Sigmoid colon (tissue), 7 donors: ENCODE data around the gene TRPV4. TPM values are rescaled to one million over a fixed set of nuclear protein-coding genes. Genes with fewer than 3 reads are reported as not detected.

Source experiments
- DNase-seq: peaks from one replicate; pipeline ENCODE4 v3.0.0-alpha.2; 2019
- H3K27ac ChIP-seq, 4 donors: fragments of 200-600 bp; sonication (generic); one replicate each; pipeline ENCODE4 v1.5.1; 2016 to 2019; ENCODE audit warnings: mild to moderate bottlenecking in 1 of 4
- H3K27me3 ChIP-seq, 3 donors: fragments of 200-600 bp; sonication (generic); one replicate each; pipeline ENCODE4 v1.5.1; 2019; ENCODE audit warnings: mild to moderate bottlenecking in 1 of 3
- H3K36me3 ChIP-seq, 4 donors: fragments of 200-600 bp; sonication (generic); one replicate each; pipeline ENCODE4 v1.5.1; 2016 to 2019
- H3K4me1 ChIP-seq, 4 donors: fragments of 200-600 bp; sonication (generic); one replicate each; pipeline ENCODE4 v1.5.1; 2017 to 2019
- H3K4me3 ChIP-seq, 4 donors: fragments of 200-600 bp; sonication (generic); one replicate each; pipeline ENCODE4 v1.5.1; 2017 to 2019; ENCODE audit warnings: mild to moderate bottlenecking in 2 of 4, moderate library complexity in 1 of 4
- H3K9me3 ChIP-seq, 4 donors: fragments of 200-600 bp in 3 of 4; sonication (generic) in 3 of 4; one replicate each; pipeline versions ENCODE4 v1.5.1 to v1.6.1; 2013 to 2019
- CTCF ChIP-seq, 4 experiments: fragments of 450-650 bp in 3 of 4; fragments of 200-600 bp in 1 of 4; IDR thresholded peaks; one replicate each; pipeline ENCODE4 v1.5.1; 2016 to 2019; ENCODE audit warnings: antibody characterized with exemption in 4 of 4, mild to moderate bottlenecking in 3 of 4, moderate library complexity in 2 of 4
- EP300 ChIP-seq, 4 donors: sonication (generic); formaldehyde crosslinking; IDR thresholded peaks; one replicate each; pipeline ENCODE4 v1.6.1; 2017; ENCODE audit warnings: antibody characterized with exemption in 4 of 4
- POLR2A ChIP-seq, 2 donors: fragments of 450-650 bp; IDR thresholded peaks; one replicate each; pipeline ENCODE4 v1.6.1; 2016; ENCODE audit warnings: antibody characterized with exemption in 2 of 2, mild to moderate bottlenecking in 2 of 2, moderate library complexity in 2 of 2
- POLR2AphosphoS5 ChIP-seq, 4 donors: sonication (generic); formaldehyde crosslinking; IDR thresholded peaks; one replicate each; pipeline ENCODE4 v1.6.1; 2017; ENCODE audit warnings: antibody characterized with exemption in 4 of 4
- WGBS, 2 donors: extraction: QIAGEN DNeasy Blood & Tissue Kit; methylation state at CpG; one replicate each; pipeline ENCODE4 v1.1.7; 2013; 5-methylcytosine and 5-hydroxymethylcytosine counted together
- intact Hi-C: fragments of 100-400 bp; cut with DNase I; formaldehyde crosslinking; loops from one replicate; pipeline ENCODE4 v1.15.1; 2023
- polyA plus RNA-seq, 3 donors: library from polyadenylated mRNA; stranded (reverse); fragments of 200-250 nt; gene quantifications; one replicate each; pipeline ENCODE4 v1.2.3, GENCODE V29; 2013
- total RNA-seq, 4 donors: library from RNA; depleted of rRNA; stranded (reverse); fragments of >200 nt; gene quantifications; one replicate each; pipeline ENCODE4 v1.1.0, GENCODE V29; 2016
- donor health status: healthy with polysubstance abuse.
- donor health status: Bipolar disorder and iron deficiency.
- donor health status: healthy.

Gene TRPV4
- total and polyA plus RNA-seq, 7 donors = 0.14 to 0.60 (median 0.39) TPM; not detected in 1

- H3K9me3 ChIP-seq = no peaks in the 10 kb centered on the region
- TF ChIP-seq POLR2AphosphoS5 (IDR thresholded peaks at IDR 0.05) (no peak), EP300 (IDR thresholded peaks at IDR 0.05) (no peak), CTCF (IDR thresholded peaks at IDR 0.05) (no peak), POLR2A (IDR thresholded peaks at IDR 0.05) (no peak)
- no peaks in the 10 kb centered on the region for H3K4me1 ChIP-seq
- peaks cover 0 to 5% (median 0%) of the 10 kb centered on the region in 3 donors for H3K27me3 ChIP-seq
- no peak overlapping the region for H3K27ac ChIP-seq
- intact Hi-C loops = no loop called here
- H3K36me3 ChIP-seq = no peaks in the 10 kb centered on the region
- H3K4me3 ChIP-seq = no peak overlapping the region
- DNase-seq = no peak
- 57 to 68% methylated on average over 6 of the region's 6 CpGs for WGBS, 2 donors
Measured at GRCh38 chr12:109839444-109839843, 6.2 kb upstream of the TRPV4 start.

- H3K4me3 ChIP-seq = no peak overlapping the region
- no peak for DNase-seq
- peaks cover 11 to 24% (median 12%) of the 10 kb centered on the region in 3 donors for H3K27me3 ChIP-seq
- H3K9me3 ChIP-seq = no peaks in the 10 kb centered on the region
- WGBS, 2 donors = 34 to 58% methylated on average over 3 of the region's 3 CpGs
- no peak overlapping the region for H3K27ac ChIP-seq
- H3K36me3 ChIP-seq = no peaks in the 10 kb centered on the region
- TF ChIP-seq POLR2AphosphoS5 (IDR thresholded peaks at IDR 0.05) (no peak), CTCF (IDR thresholded peaks at IDR 0.05) (no peak), EP300 (IDR thresholded peaks at IDR 0.05) (no peak), POLR2A (IDR thresholded peaks at IDR 0.05) (no peak)
- H3K4me1 ChIP-seq = peaks cover 0 to 8% (median 6%) of the 10 kb centered on the region in 4 donors
- intact Hi-C loops = no loop called here
Measured at GRCh38 chr12:109836916-109837315, 3.7 kb upstream of the TRPV4 start.

- no peak for DNase-seq
- WGBS, 2 donors = 89 to 91% methylated on average over 4 of the region's 4 CpGs
- Histone ChIP-seq H3K27me3 (peaks cover 12 to 34% (median 20%) of the 10 kb centered on the region in 3 donors), H3K27ac (no peak overlapping the region), H3K9me3 (no peaks in the 10 kb centered on the region), H3K4me3 (no peak overlapping the region), H3K4me1 (peaks cover 0 to 8% (median 6%) of the 10 kb centered on the region in 4 donors), H3K36me3 (no peaks in the 10 kb centered on the region)
- intact Hi-C loops = no loop called here
- no peak for TF ChIP-seq EP300 (IDR thresholded peaks at IDR 0.05)
- no peak for TF ChIP-seq POLR2AphosphoS5 (IDR thresholded peaks at IDR 0.05)
- no peak for TF ChIP-seq POLR2A (IDR thresholded peaks at IDR 0.05)
- TF ChIP-seq CTCF (IDR thresholded peaks at IDR 0.05) = no peak
Measured at GRCh38 chr12:109835827-109836226, 2.6 kb upstream of the TRPV4 start.

GRCh38 chr12:109832541-109833306 is 474 bp downstream of the TRPV4 start:
- Histone ChIP-seq H3K27me3 (peaks cover 12 to 39% (median 20%) of the 10 kb centered on the region in 3 donors), H3K4me1 (peaks cover 0 to 8% (median 6%) of the 10 kb centered on the region in 4 donors), H3K36me3 (no peaks in the 10 kb centered on the region), H3K9me3 (no peaks in the 10 kb centered on the region), H3K27ac (no peak overlapping the region), H3K4me3 (peak overlapping the region; percentile 18 to 52 (median 42))
- DNase-seq = no peak
- intact Hi-C loops = no loop called here
- no peak for TF ChIP-seq POLR2A (IDR thresholded peaks at IDR 0.05)
- no peak for TF ChIP-seq POLR2AphosphoS5 (IDR thresholded peaks at IDR 0.05)
- no peak for TF ChIP-seq CTCF (IDR thresholded peaks at IDR 0.05)
- no peak for TF ChIP-seq EP300 (IDR thresholded peaks at IDR 0.05)
- 29 to 30% methylated on average over 31 of the region's 31 CpGs for WGBS, 2 donors
